ENCODE results near the gene KIAA0232. TPM values are rescaled to one million over a fixed set of nuclear protein-coding genes. Genes with fewer than 3 reads are reported as not detected.
"Not testable (repeated sequence)": the region's sequence is repeated elsewhere in the genome, so short reads cannot be mapped to it uniquely, and the experiment has no call there.

The KIAA0232 gene
- total RNA-seq, 1 experiment from 2014 or later: 5.5 TPM

- CTCF ChIA-PET; POLR2A ChIA-PET (ENCODE audit: unreplicated experiment): not testable (repeated sequence)
Observed at GRCh38 chr4:6837106-6837505, 54.6 kb downstream of the KIAA0232 start.

GRCh38 chr4:6839579-6839978, 57.1 kb downstream of the KIAA0232 start:
- POLR2A ChIA-PET (ENCODE audit: unreplicated experiment): no interaction called here
- Histone ChIP-seq H3K4me1 (ENCODE audit: insufficient read depth, low read length) (peaks cover 4% of the 10 kb centered on the region; the same call in 1 of the 2 replicates), H3K36me3 (ENCODE audit: low read depth, low read length) (no peaks in the 10 kb centered on the region; the same call in 1 of the 2 replicates), H3K4me2 (ENCODE audit: low read length) (no peak overlapping the region), H3K4me3 (ENCODE audit: low read length) (no peak overlapping the region), H4K20me1 (ENCODE audit: low read length) (no peaks in the 10 kb centered on the region), H2AFZ (ENCODE audit: low read length) (no peak overlapping the region), H3K79me2 (ENCODE audit: low read length) (0 out of 2 replicates have a peak, but pooled peaks cover 5% of the 10 kb centered on the region), H3K27ac (ENCODE audit: low read length) (no peak overlapping the region), H3K9me3 (ENCODE audit: low read length) (no peaks in the 10 kb centered on the region), H3K9ac (ENCODE audit: low read length) (no peak overlapping the region), H3K27me3 (ENCODE audit: low read length) (no peaks in the 10 kb centered on the region), H3K9me2 (replicated peaks; ENCODE audit: low read length) (no peaks in the 10 kb centered on the region), H3F3A (ENCODE audit: low read length, unreplicated experiment) (no peaks in the 10 kb centered on the region)
- ATAC-seq: no peak
- DNase-seq: no peak
- intact Hi-C loops (cut with micrococcal nuclease): no loop called here
- TF ChIP-seq EZH2phosphoT487 (IDR thresholded peaks at IDR 0.05; ENCODE audit: borderline replicate concordance, low read length) (no peak), CTCF (conservative IDR thresholded peaks at IDR 0.05; ENCODE audit: low read depth, low read length) (no peak), EZH2 (IDR thresholded peaks at IDR 0.05; ENCODE audit: low read length, unreplicated experiment) (no peak)
- BruUV-seq (replicated peaks): no TSS peak
- CTCF ChIA-PET: no interaction called here

More at GRCh38 chr4:6837106-6837505, 54.6 kb downstream of the KIAA0232 start:
- H3K27me3 ChIP-seq (ENCODE audit: low read length); H3K9me3 ChIP-seq (ENCODE audit: low read length); H3K27ac ChIP-seq (ENCODE audit: low read length); DNase-seq; H3K9me2 ChIP-seq (replicated peaks; ENCODE audit: low read length); H2AFZ ChIP-seq (ENCODE audit: low read length); H3K4me1 ChIP-seq (ENCODE audit: insufficient read depth, low read length); H3K79me2 ChIP-seq (ENCODE audit: low read length); BruUV-seq (replicated peaks); H3K9ac ChIP-seq (ENCODE audit: low read length); H4K20me1 ChIP-seq (ENCODE audit: low read length); ATAC-seq; H3F3A ChIP-seq (ENCODE audit: low read length, unreplicated experiment); intact Hi-C loops (cut with micrococcal nuclease); H3K36me3 ChIP-seq (ENCODE audit: low read depth, low read length); H3K4me3 ChIP-seq (ENCODE audit: low read length); H3K4me2 ChIP-seq (ENCODE audit: low read length): not testable (repeated sequence)

- Histone ChIP-seq H2AFZ (ENCODE audit: low read length) (no peak overlapping the region), H3K9me2 (replicated peaks; ENCODE audit: low read length) (no peaks in the 10 kb centered on the region), H3K9ac (ENCODE audit: low read length) (no peak overlapping the region), H3K27ac (ENCODE audit: low read length) (no peak overlapping the region), H3K4me2 (ENCODE audit: low read length) (no peak overlapping the region), H3F3A (ENCODE audit: low read length, unreplicated experiment) (no peaks in the 10 kb centered on the region), H3K36me3 (ENCODE audit: low read depth, low read length) (no peaks in the 10 kb centered on the region; the same call in 1 of the 2 replicates), H3K9me3 (ENCODE audit: low read length) (no peaks in the 10 kb centered on the region), H3K27me3 (ENCODE audit: low read length) (no peaks in the 10 kb centered on the region), H3K79me2 (ENCODE audit: low read length) (0 out of 2 replicates have a peak, but pooled peaks cover 5% of the 10 kb centered on the region), H3K4me1 (ENCODE audit: insufficient read depth, low read length) (peaks cover 4% of the 10 kb centered on the region; the same call in 1 of the 2 replicates), H3K4me3 (ENCODE audit: low read length) (no peak overlapping the region), H4K20me1 (ENCODE audit: low read length) (no peaks in the 10 kb centered on the region)
- TF ChIP-seq EZH2 (IDR thresholded peaks at IDR 0.05; ENCODE audit: low read length, unreplicated experiment): no peak
- TF ChIP-seq CTCF (conservative IDR thresholded peaks at IDR 0.05; ENCODE audit: low read depth, low read length): no peak
- no peak for TF ChIP-seq EZH2phosphoT487 (IDR thresholded peaks at IDR 0.05; ENCODE audit: borderline replicate concordance, low read length)
- ChIA-PET CTCF (no interaction called here), POLR2A (ENCODE audit: unreplicated experiment) (no interaction called here)
- no TSS peak for BruUV-seq (replicated peaks)
- intact Hi-C loops (cut with micrococcal nuclease): no loop called here
- DNase-seq (no peak), ATAC-seq (no peak)
Observed at GRCh38 chr4:6840062-6840976, 57.8 kb downstream of the KIAA0232 start.
